Measurements from ENCODE around the gene SULT1C2.

DNA sequence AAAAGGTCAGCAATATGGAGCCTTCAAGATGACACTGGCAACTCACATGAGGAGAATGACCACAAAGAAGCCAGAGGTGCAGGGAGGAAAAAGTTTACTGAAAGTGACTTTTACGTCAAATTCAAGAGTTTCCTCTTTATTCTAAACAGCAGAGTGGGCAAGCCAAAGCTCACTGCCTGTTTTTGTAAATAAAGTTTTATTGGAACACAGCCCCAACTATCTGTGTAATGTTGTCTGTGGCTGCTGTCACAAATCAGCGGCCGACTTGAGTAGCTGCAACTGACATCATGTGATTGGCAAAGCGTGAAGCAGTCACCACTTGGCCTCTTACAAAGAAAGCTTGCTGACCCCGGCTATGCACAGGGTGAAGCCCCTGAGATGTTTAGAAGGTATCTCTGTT, 9.2 kb upstream of the SULT1C2 start:
- TF ChIP-seq POLR2A (IDR thresholded peaks at IDR 0.05; ENCODE audit: low read depth, low read length): no peak
- no peak for TF ChIP-seq CTCF (IDR thresholded peaks at IDR 0.05 in 2 of 3, conservative IDR thresholded peaks at IDR 0.05 in 1 of 3; ENCODE audit: control insufficient read depth in 2 of 3, extremely low read depth in 1 of 3, insufficient read depth in 1 of 3, low read depth in 3 of 3, low read length in 3 of 3)
- TF ChIP-seq POLR2AphosphoS2 (IDR thresholded peaks at IDR 0.05; ENCODE audit: low read depth, low read length): no peak
- TF ChIP-seq DPF2 (IDR thresholded peaks at IDR 0.05): no peak
- no peak for TF ChIP-seq LARP7 (IDR thresholded peaks at IDR 0.05)
- TF ChIP-seq BCLAF1 (IDR thresholded peaks at IDR 0.05): no peak
- TF ChIP-seq SIN3A (IDR thresholded peaks at IDR 0.05; ENCODE audit: low read depth, low read length): no peak
- TF ChIP-seq, protein P1, sequence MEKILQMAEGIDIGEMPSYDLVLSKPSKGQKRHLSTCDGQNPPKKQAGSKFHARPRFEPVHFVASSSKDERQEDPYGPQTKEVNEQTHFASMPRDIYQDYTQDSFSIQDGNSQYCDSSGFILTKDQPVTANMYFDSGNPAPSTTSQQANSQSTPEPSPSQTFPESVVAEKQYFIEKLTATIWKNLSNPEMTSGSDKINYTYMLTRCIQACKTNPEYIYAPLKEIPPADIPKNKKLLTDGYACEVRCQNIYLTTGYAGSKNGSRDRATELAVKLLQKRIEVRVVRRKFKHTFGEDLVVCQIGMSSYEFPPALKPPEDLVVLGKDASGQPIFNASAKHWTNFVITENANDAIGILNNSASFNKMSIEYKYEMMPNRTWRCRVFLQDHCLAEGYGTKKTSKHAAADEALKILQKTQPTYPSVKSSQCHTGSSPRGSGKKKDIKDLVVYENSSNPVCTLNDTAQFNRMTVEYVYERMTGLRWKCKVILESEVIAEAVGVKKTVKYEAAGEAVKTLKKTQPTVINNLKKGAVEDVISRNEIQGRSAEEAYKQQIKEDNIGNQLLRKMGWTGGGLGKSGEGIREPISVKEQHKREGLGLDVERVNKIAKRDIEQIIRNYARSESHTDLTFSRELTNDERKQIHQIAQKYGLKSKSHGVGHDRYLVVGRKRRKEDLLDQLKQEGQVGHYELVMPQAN (conservative IDR thresholded peaks at IDR 0.05): no peak
- no peak for TF ChIP-seq SMARCA5 (IDR thresholded peaks at IDR 0.05)
- no peak for TF ChIP-seq SUPT20H (IDR thresholded peaks at IDR 0.05; ENCODE audit: borderline replicate concordance, control insufficient read depth, low read depth, low read length)
- TF ChIP-seq MTA2 (IDR thresholded peaks at IDR 0.05; ENCODE audit: low read depth): no peak
- no peak for TF ChIP-seq GATAD2B (conservative IDR thresholded peaks at IDR 0.05; ENCODE audit: low read depth)
- TF ChIP-seq, protein P2, sequence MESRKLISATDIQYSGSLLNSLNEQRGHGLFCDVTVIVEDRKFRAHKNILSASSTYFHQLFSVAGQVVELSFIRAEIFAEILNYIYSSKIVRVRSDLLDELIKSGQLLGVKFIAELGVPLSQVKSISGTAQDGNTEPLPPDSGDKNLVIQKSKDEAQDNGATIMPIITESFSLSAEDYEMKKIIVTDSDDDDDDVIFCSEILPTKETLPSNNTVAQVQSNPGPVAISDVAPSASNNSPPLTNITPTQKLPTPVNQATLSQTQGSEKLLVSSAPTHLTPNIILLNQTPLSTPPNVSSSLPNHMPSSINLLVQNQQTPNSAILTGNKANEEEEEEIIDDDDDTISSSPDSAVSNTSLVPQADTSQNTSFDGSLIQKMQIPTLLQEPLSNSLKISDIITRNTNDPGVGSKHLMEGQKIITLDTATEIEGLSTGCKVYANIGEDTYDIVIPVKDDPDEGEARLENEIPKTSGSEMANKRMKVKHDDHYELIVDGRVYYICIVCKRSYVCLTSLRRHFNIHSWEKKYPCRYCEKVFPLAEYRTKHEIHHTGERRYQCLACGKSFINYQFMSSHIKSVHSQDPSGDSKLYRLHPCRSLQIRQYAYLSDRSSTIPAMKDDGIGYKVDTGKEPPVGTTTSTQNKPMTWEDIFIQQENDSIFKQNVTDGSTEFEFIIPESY (IDR thresholded peaks at IDR 0.05): no peak
- TF ChIP-seq, protein P3, sequence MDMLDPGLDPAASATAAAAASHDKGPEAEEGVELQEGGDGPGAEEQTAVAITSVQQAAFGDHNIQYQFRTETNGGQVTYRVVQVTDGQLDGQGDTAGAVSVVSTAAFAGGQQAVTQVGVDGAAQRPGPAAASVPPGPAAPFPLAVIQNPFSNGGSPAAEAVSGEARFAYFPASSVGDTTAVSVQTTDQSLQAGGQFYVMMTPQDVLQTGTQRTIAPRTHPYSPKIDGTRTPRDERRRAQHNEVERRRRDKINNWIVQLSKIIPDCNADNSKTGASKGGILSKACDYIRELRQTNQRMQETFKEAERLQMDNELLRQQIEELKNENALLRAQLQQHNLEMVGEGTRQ (IDR thresholded peaks at IDR 0.05; ENCODE audit: borderline replicate concordance, low read depth, low read length): no peak
